GM12801 (cell line): Measurements from ENCODE around the gene HMGXB3.

Experiments used
- CTCF ChIP-seq: IDR thresholded peaks from one replicate; pipeline ENCODE4 v1.5.1; 2011; ENCODE audit warnings: control low read depth; ENCODE audit not compliant: insufficient read length; ENCODE audit errors: extremely low read depth

Gene HMGXB3

GRCh38 chr5:150056075-150056443 lies 55.5 kb downstream of the HMGXB3 start:
- TF ChIP-seq CTCF, result no peak

GRCh38 chr5:150057052-150057451 lies 56.5 kb downstream of the HMGXB3 start:
- TF ChIP-seq CTCF, result no peak

GRCh38 chr5:150057511-150057910 lies 57.0 kb downstream of the HMGXB3 start:
- no peak for TF ChIP-seq CTCF

GRCh38 chr5:150057996-150058395 lies 57.5 kb downstream of the HMGXB3 start:
- no peak for TF ChIP-seq CTCF

- TF ChIP-seq CTCF, result no peak
Observed at GRCh38 chr5:150058480-150059126, 58.1 kb downstream of the HMGXB3 start.

- no peak for TF ChIP-seq CTCF
Observed at GRCh38 chr5:150059623-150060022, 59.1 kb downstream of the HMGXB3 start.

GRCh38 chr5:150060471-150060870 lies 59.9 kb downstream of the HMGXB3 start:
- TF ChIP-seq CTCF, result no peak
